Measurements from ENCODE around the gene NUP205.

The NUP205 gene

GRCh38 chr7:135514856-135515255 lies 42.9 kb upstream of the NUP205 start:
- peaks cover 34% of the 10 kb centered on the region for H3K4me1 ChIP-seq (ENCODE audit: low read depth, poor library complexity, severe bottlenecking)
- no peaks in the 10 kb centered on the region for H3K79me2 ChIP-seq (ENCODE audit: insufficient read depth, low read depth)
- no peak overlapping the region for H2AFZ ChIP-seq (ENCODE audit: low read depth)
- H3K4me3 ChIP-seq (IDR thresholded peaks at IDR 0.05; ENCODE audit: insufficient read depth, low read depth, low read length), result no peak overlapping the region
- no peak overlapping the region for H3K4me2 ChIP-seq
- H4K20me1 ChIP-seq (ENCODE audit: insufficient read depth), result no peaks in the 10 kb centered on the region
- no peak overlapping the region for H3K27ac ChIP-seq
- H3K9ac ChIP-seq, result no peak overlapping the region
- no peaks in the 10 kb centered on the region for H3K27me3 ChIP-seq (ENCODE audit: insufficient read depth, low read depth)
- no peaks in the 10 kb centered on the region for H3K36me3 ChIP-seq (ENCODE audit: insufficient read depth)
- TF ChIP-seq, protein P1, sequence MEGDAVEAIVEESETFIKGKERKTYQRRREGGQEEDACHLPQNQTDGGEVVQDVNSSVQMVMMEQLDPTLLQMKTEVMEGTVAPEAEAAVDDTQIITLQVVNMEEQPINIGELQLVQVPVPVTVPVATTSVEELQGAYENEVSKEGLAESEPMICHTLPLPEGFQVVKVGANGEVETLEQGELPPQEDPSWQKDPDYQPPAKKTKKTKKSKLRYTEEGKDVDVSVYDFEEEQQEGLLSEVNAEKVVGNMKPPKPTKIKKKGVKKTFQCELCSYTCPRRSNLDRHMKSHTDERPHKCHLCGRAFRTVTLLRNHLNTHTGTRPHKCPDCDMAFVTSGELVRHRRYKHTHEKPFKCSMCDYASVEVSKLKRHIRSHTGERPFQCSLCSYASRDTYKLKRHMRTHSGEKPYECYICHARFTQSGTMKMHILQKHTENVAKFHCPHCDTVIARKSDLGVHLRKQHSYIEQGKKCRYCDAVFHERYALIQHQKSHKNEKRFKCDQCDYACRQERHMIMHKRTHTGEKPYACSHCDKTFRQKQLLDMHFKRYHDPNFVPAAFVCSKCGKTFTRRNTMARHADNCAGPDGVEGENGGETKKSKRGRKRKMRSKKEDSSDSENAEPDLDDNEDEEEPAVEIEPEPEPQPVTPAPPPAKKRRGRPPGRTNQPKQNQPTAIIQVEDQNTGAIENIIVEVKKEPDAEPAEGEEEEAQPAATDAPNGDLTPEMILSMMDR (conservative IDR thresholded peaks at IDR 0.05; ENCODE audit: low read depth, low read length), result no peak

GRCh38 chr7:135517060-135517459 lies 40.7 kb upstream of the NUP205 start:
- H3K9ac ChIP-seq, result no peak overlapping the region
- H3K4me2 ChIP-seq, result no peak overlapping the region
- peaks cover 23% of the 10 kb centered on the region for H3K4me1 ChIP-seq (ENCODE audit: low read depth, poor library complexity, severe bottlenecking)
- no peaks in the 10 kb centered on the region for H4K20me1 ChIP-seq (ENCODE audit: insufficient read depth)
- no peak overlapping the region for H3K27ac ChIP-seq
- H2AFZ ChIP-seq (ENCODE audit: low read depth), result no peak overlapping the region
- H3K36me3 ChIP-seq (ENCODE audit: insufficient read depth), result no peaks in the 10 kb centered on the region
- H3K79me2 ChIP-seq (ENCODE audit: insufficient read depth, low read depth), result no peaks in the 10 kb centered on the region
- H3K27me3 ChIP-seq (ENCODE audit: insufficient read depth, low read depth), result no peaks in the 10 kb centered on the region
- TF ChIP-seq, protein P1 (conservative IDR thresholded peaks at IDR 0.05; ENCODE audit: low read depth, low read length), result no peak
- no peak overlapping the region for H3K4me3 ChIP-seq (IDR thresholded peaks at IDR 0.05; ENCODE audit: insufficient read depth, low read depth, low read length)

DNA sequence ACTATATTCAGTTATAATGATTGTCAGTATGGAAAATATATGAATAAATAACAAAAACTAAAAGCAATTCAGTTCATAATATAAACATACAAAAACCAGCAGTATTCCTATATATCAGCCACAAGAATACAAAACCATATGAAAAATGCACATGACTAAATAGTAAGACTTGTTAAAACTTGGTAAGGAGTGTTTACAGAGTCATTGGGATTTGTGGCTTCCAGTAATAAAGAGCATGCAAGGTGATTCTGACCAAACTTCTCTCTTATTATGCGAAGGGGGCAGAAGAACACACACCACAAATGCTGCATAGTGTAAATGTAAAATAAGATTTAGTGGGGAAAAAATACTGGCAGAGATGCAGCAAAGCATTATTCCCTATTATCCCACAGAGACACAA lies 39.0 kb upstream of the NUP205 start:
- H2AFZ ChIP-seq (ENCODE audit: low read depth), result no peak overlapping the region
- H3K9ac ChIP-seq, result no peak overlapping the region
- no peak overlapping the region for H3K27ac ChIP-seq
- no peak overlapping the region for H3K4me2 ChIP-seq
- H3K27me3 ChIP-seq (ENCODE audit: insufficient read depth, low read depth), result no peaks in the 10 kb centered on the region
- no peaks in the 10 kb centered on the region for H3K36me3 ChIP-seq (ENCODE audit: insufficient read depth)
- peaks cover 7% of the 10 kb centered on the region for H3K4me1 ChIP-seq (ENCODE audit: low read depth, poor library complexity, severe bottlenecking)
- H3K4me3 ChIP-seq (IDR thresholded peaks at IDR 0.05; ENCODE audit: insufficient read depth, low read depth, low read length), result no peak overlapping the region
- H4K20me1 ChIP-seq (ENCODE audit: insufficient read depth), result no peaks in the 10 kb centered on the region
- H3K79me2 ChIP-seq (ENCODE audit: insufficient read depth, low read depth), result no peaks in the 10 kb centered on the region
- TF ChIP-seq, protein P1 (conservative IDR thresholded peaks at IDR 0.05; ENCODE audit: low read depth, low read length), result no peak

DNA sequence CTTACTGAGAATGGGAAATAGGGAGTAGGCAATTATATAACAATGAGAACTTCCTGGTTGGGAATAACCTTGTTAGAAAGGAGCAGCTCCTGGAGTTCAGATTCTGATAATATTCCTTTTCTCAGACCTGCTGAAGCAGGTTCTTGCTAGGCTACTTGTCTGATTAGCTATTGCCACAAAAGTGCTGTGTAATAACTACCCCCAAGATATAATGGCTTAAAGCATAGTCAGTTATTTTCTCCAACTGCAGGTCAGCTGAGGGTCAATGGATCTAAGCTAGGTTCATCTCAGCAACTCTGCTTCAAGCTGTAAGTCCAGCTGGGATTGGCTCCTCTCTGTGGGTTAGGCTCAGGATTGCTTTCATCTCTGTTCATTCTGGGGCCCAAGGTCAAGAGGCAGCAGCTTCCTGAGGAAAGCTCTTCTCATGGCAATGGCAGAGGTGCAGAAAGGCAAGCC lies 38.5 kb upstream of the NUP205 start:
- H3K9ac ChIP-seq, result no peak overlapping the region
- no peaks in the 10 kb centered on the region for H3K79me2 ChIP-seq (ENCODE audit: insufficient read depth, low read depth)
- H3K4me2 ChIP-seq, result no peak overlapping the region
- H3K4me1 ChIP-seq (ENCODE audit: low read depth, poor library complexity, severe bottlenecking), result peaks cover 2% of the 10 kb centered on the region
- H3K36me3 ChIP-seq (ENCODE audit: insufficient read depth), result no peaks in the 10 kb centered on the region
- no peak overlapping the region for H3K27ac ChIP-seq
- no peak overlapping the region for H2AFZ ChIP-seq (ENCODE audit: low read depth)
- no peaks in the 10 kb centered on the region for H3K27me3 ChIP-seq (ENCODE audit: insufficient read depth, low read depth)
- TF ChIP-seq, protein P1 (conservative IDR thresholded peaks at IDR 0.05; ENCODE audit: low read depth, low read length), result no peak
- no peak overlapping the region for H3K4me3 ChIP-seq (IDR thresholded peaks at IDR 0.05; ENCODE audit: insufficient read depth, low read depth, low read length)
- no peaks in the 10 kb centered on the region for H4K20me1 ChIP-seq (ENCODE audit: insufficient read depth)

Data from KMS-11 (cell line).